Cardiac septum (tissue), 1 donor: ENCODE measurements around the gene LIAS. TPM values are rescaled to one million over a fixed set of nuclear protein-coding genes. Genes with fewer than 3 reads are reported as not detected.
"Not testable (repeated sequence)": the region's sequence is repeated elsewhere in the genome, so short reads cannot be mapped to it uniquely, and the experiment has no call there.

Experiments used
- DNase-seq: peaks from one replicate; pipeline ENCODE4 v3.0.0-alpha.2; 2020; ENCODE audit warnings: low spot score
- intact Hi-C: fragments of 100-400 bp; cut with DNase I; formaldehyde crosslinking; loops from one replicate; pipeline ENCODE4 v1.14.0; 2022
- total RNA-seq: library from RNA; stranded (reverse); fragmentation: NEBNext Ultra II Directional; extraction: Animal tissue kit (Norgen Biotek cat#: 25700); gene quantifications from one replicate; pipeline ENCODE4 v1.2.1, GENCODE V29; 2021
- donor health status: DM: no; HTN: no; CAD: no.

The LIAS gene
- total RNA-seq, 1 donor from 2014 or later, result 15.2 TPM

GRCh38 chr4:39452153-39452859, 6.5 kb upstream of the LIAS start:
- intact Hi-C loops, result no loop called here

GRCh38 chr4:39452860-39453587, 5.8 kb upstream of the LIAS start:
- no peak for DNase-seq
- intact Hi-C loops, result no loop called here

More at GRCh38 chr4:39452153-39452859, 6.5 kb upstream of the LIAS start:
- DNase-seq, result no peak

GRCh38 chr4:39453738-39454137, 5.1 kb upstream of the LIAS start:
- intact Hi-C loops, result no loop called here
- DNase-seq, result no peak

- intact Hi-C loops, result loop anchor here (5.0 kb wide), 5 partner anchors 72 to 602 kb away; partner anchors contain the start of genes N4BP2, RFC1, SMIM14 and UGDH
- no peak for DNase-seq
These were observed 3.4 kb upstream of the LIAS start for GRCh38 chr4:39455486-39455885.

GRCh38 chr4:39456946-39457763, 1.7 kb upstream of the LIAS start:
- intact Hi-C loops, result loop anchor here (5.0 kb wide), 5 partner anchors 70 to 600 kb away; partner anchors contain the start of genes N4BP2, RFC1, SMIM14 and UGDH
- no peak for DNase-seq

GRCh38 chr4:39458161-39458504, 723 bp upstream of the LIAS start:
- intact Hi-C loops, result loop anchor here (5.0 kb wide), 5 partner anchors 69 to 599 kb away; partner anchors contain the start of genes N4BP2, RFC1, SMIM14 and UGDH

GRCh38 chr4:39464886-39465501, 6.1 kb downstream of the LIAS start:
- intact Hi-C loops, result no loop called here
- no peak for DNase-seq

More at GRCh38 chr4:39458161-39458504, 723 bp upstream of the LIAS start:
- DNase-seq, result not testable (repeated sequence)

- DNase-seq, result no peak
- intact Hi-C loops, result no loop called here
These were observed 7.9 kb downstream of the LIAS start for GRCh38 chr4:39466747-39467146.

GRCh38 chr4:39467464-39467863, 8.6 kb downstream of the LIAS start:
- no peak for DNase-seq
- intact Hi-C loops, result no loop called here

- no peak for DNase-seq
- intact Hi-C loops, result loop anchor here (2.0 kb wide), 1 partner anchor 507 kb away; the partner anchor contains the start of gene PDS5A
These were observed 10.7 kb downstream of the LIAS start for GRCh38 chr4:39469429-39470077.

GRCh38 chr4:39470402-39470801, 11.5 kb downstream of the LIAS start:
- intact Hi-C loops, result no loop called here
- DNase-seq, result no peak

GRCh38 chr4:39472396-39472795, 13.5 kb downstream of the LIAS start:
- no peak for DNase-seq
- intact Hi-C loops, result no loop called here

GRCh38 chr4:39476187-39476895, 17.5 kb downstream of the LIAS start:
- intact Hi-C loops, result no loop called here
- no peak for DNase-seq

- DNase-seq, result no peak
- intact Hi-C loops, result no loop called here
These were observed 21.4 kb downstream of the LIAS start for GRCh38 chr4:39480251-39480650.

- DNase-seq, result no peak
- intact Hi-C loops, result no loop called here
These were observed 22.2 kb downstream of the LIAS start for GRCh38 chr4:39480902-39481695.

- intact Hi-C loops, result no loop called here
- no peak for DNase-seq
These were observed 25.9 kb downstream of the LIAS start for GRCh38 chr4:39484582-39485272.

GRCh38 chr4:39486221-39486804, 27.5 kb downstream of the LIAS start:
- DNase-seq, result no peak
- intact Hi-C loops, result no loop called here
